ENCODE results near the gene KIAA0513. TPM values are rescaled to one million over a fixed set of nuclear protein-coding genes. Genes with fewer than 3 reads are reported as not detected.

Gene KIAA0513
- total RNA-seq, 1 experiment from 2014 or later = 8.7 TPM

GRCh38 chr16:85137323-85138072 is 109.9 kb downstream of the KIAA0513 start:
- DNase-seq (ENCODE audit: low read depth, low spot score) = no peak
- POLR2A ChIA-PET = no interaction called here
- no peak for TF ChIP-seq CTCF (IDR thresholded peaks at IDR 0.05)
- TF ChIP-seq REST (IDR thresholded peaks at IDR 0.05; ENCODE audit: insufficient read depth in 1 of 2, low read depth in 2 of 2, low read length in 1 of 2) = no peak
- no peak for TF ChIP-seq SIN3A (IDR thresholded peaks at IDR 0.05; ENCODE audit: borderline replicate concordance, insufficient read depth, low read depth, low read length)
- no peak for TF ChIP-seq TCF7L2 (IDR thresholded peaks at IDR 0.05; ENCODE audit: low read depth, low read length)
- TF ChIP-seq POLR2AphosphoS5 (IDR thresholded peaks at IDR 0.05; ENCODE audit: low read depth, low read length) = no peak
- no peaks in the 10 kb centered on the region for H3K27me3 ChIP-seq (ENCODE audit: control insufficient read depth, insufficient read depth, low read length)
- H3K4me3 ChIP-seq (ENCODE audit: low read depth in 2 of 2, low read length in 2 of 2) = no peak overlapping the region
- intact Hi-C loops (cut with micrococcal nuclease; ENCODE audit: unreplicated experiment) (no loop called here), in situ Hi-C loops (cut with HindIII; ENCODE audit: low pct_unique_long_range_greater_than_20kb, low sequenced_read_pairs) (no loop called here)
- BruUV-seq (replicated peaks) = no TSS peak
- no peaks in the 10 kb centered on the region for H3K9me3 ChIP-seq (ENCODE audit: control insufficient read depth, insufficient read depth, low read depth, low read length)
- CTCF ChIA-PET = no interaction called here
- no peaks in the 10 kb centered on the region for H3K36me3 ChIP-seq (ENCODE audit: control insufficient read depth, insufficient read depth, low read length)
- H3K4me1 ChIP-seq (ENCODE audit: control insufficient read depth, insufficient read depth, low read length) = peaks cover 3% of the 10 kb centered on the region; the same call in 1 of the 2 replicates
- H3K27ac ChIP-seq (ENCODE audit: low read length) = no peak overlapping the region
- no peak for ATAC-seq

- CTCF ChIA-PET = interaction anchor here (0.7 kb wide), 1 partner anchor 9 kb away, joined by 7 read pairs; no protein-coding TSS in a partner anchor
- no peaks in the 10 kb centered on the region for H3K27me3 ChIP-seq (ENCODE audit: control insufficient read depth, insufficient read depth, low read length)
These were observed 110.7 kb downstream of the KIAA0513 start for GRCh38 chr16:85138073-85138824.

More at GRCh38 chr16:85138073-85138824, 110.7 kb downstream of the KIAA0513 start:
- BruUV-seq (replicated peaks) = no TSS peak
- POLR2A ChIA-PET = interaction anchor here (0.7 kb wide), 1 partner anchor 406 kb away, joined by 7 read pairs; no protein-coding TSS in a partner anchor
- TF ChIP-seq TCF7L2 (IDR thresholded peaks at IDR 0.05; ENCODE audit: low read depth, low read length) (no peak), CTCF (IDR thresholded peaks at IDR 0.05) (no peak)
- Histone ChIP-seq H3K36me3 (ENCODE audit: control insufficient read depth, insufficient read depth, low read length) (no peaks in the 10 kb centered on the region), H3K4me1 (ENCODE audit: control insufficient read depth, insufficient read depth, low read length) (peaks cover 7% of the 10 kb centered on the region; the same call in 1 of the 2 replicates), H3K4me3 (ENCODE audit: low read depth in 2 of 2, low read length in 2 of 2) (no peak overlapping the region), H3K9me3 (ENCODE audit: control insufficient read depth, insufficient read depth, low read depth, low read length) (no peaks in the 10 kb centered on the region), H3K27ac (ENCODE audit: low read length) (no peak overlapping the region)
- no peak for ATAC-seq
- intact Hi-C loops (cut with micrococcal nuclease; ENCODE audit: unreplicated experiment) (no loop called here), in situ Hi-C loops (cut with HindIII; ENCODE audit: low pct_unique_long_range_greater_than_20kb, low sequenced_read_pairs) (no loop called here)
- no peak for DNase-seq (ENCODE audit: low read depth, low spot score)
